ENCODE data around the gene LCN12. TPM values are rescaled to one million over a fixed set of nuclear protein-coding genes. Genes with fewer than 3 reads are reported as not detected.
"Not testable (repeated sequence)": the region's sequence is repeated elsewhere in the genome, so short reads cannot be mapped to it uniquely, and the experiment has no call there.

LCN12 gene
- total RNA-seq, 1 donor from 2014 or later = 2.1 TPM

- DNase-seq (no peak), ATAC-seq (ENCODE audit: poor library complexity) (no peak)
- intact Hi-C loops (cut with DNase I) = no loop called here
These were observed 42.8 kb downstream of the LCN12 start for GRCh38 chr9:136994888-136995230.

- no peak for DNase-seq
- no peak for ATAC-seq (ENCODE audit: poor library complexity)
- intact Hi-C loops (cut with DNase I) = no loop called here
These were observed 43.3 kb downstream of the LCN12 start for GRCh38 chr9:136995362-136995761.

- intact Hi-C loops (cut with DNase I) = no loop called here
- ATAC-seq (ENCODE audit: poor library complexity) = no peak
- DNase-seq = no peak
These were observed 43.8 kb downstream of the LCN12 start for GRCh38 chr9:136995772-136996311.

GRCh38 chr9:136996361-136997292, 44.6 kb downstream of the LCN12 start, which contains the start of gene CLIC3:
CLIC3 (minus strand) TSS chr9:136996568; CDS start chr9:136996543, 25 bp downstream.
- intact Hi-C loops (cut with DNase I) = no loop called here
- ATAC-seq (ENCODE audit: poor library complexity) (no peak), DNase-seq (no peak)

DNA sequence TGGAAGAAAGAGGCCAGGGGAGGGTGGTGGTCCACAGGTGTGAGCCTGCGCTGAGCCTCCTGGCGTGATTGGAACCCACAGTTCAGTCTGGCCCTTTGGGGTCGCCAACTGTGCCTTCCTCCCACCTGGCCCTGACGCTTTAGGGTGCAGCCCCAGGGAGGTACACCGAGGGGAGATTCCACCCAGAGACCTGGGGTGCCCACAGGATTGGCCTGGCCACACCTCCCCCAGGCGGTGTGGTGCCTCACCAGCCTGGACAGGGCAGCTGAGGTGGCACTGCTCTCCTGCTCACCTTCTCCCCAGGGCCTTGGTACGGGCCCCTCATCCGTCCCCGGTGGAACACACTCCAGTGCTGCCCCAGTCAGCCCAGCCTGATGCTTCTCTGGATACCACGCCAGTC, 45.3 kb downstream of the LCN12 start:
- intact Hi-C loops (cut with DNase I) = no loop called here

GRCh38 chr9:136997830-136998234, 45.8 kb downstream of the LCN12 start:
- intact Hi-C loops (cut with DNase I) = no loop called here
- ATAC-seq (ENCODE audit: poor library complexity) (no peak), DNase-seq (no peak)

More for the DNA sequence above, 45.3 kb downstream of the LCN12 start:
- ATAC-seq (ENCODE audit: poor library complexity) (no peak), DNase-seq (no peak)

DNA sequence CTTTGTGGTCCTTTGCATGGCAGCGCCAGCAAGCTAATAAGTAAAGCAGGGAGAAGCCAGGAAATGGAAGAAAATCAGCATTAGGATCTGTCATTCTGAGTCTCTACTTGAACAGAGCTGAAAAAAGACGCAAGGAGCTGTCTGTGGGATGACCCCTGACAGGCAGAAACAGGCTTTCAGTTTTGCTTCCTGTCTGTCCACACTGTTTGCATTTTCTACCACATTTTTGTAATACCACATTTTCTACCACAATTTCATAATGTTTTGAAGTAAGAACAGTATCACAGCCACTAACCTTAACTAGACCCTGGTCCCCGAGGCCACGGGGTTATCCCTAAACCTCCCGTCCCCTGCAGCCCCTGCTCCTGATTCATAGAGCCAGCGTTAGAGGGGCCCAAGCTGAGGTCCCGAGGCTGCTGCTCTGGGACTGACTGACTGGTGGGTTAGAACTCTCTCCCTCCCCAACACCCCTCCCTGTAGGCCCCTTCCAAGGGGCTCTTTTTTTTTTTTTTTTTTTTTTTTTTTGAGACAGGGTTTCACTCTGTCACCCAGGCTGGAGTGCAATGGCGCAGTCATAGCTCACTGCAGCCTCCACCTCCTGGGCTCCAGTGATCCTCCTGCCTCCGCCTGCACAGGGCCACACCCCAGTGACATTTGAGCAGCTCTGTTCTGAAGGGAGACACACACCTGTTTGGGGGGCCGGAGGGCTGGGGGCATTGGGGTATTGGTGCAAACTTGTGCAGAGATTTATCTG, 48.3 kb downstream of the LCN12 start:
- ATAC-seq (ENCODE audit: poor library complexity) (no peak), DNase-seq (no peak)
- intact Hi-C loops (cut with DNase I) = no loop called here

GRCh38 chr9:137001857-137002645, 50.0 kb downstream of the LCN12 start:
- DNase-seq (no peak), ATAC-seq (ENCODE audit: poor library complexity) (no peak)
- intact Hi-C loops (cut with DNase I) = no loop called here

- DNase-seq (no peak), ATAC-seq (ENCODE audit: poor library complexity) (no peak)
- intact Hi-C loops (cut with DNase I) = no loop called here
These were observed 50.6 kb downstream of the LCN12 start for GRCh38 chr9:137002646-137003041.

DNA sequence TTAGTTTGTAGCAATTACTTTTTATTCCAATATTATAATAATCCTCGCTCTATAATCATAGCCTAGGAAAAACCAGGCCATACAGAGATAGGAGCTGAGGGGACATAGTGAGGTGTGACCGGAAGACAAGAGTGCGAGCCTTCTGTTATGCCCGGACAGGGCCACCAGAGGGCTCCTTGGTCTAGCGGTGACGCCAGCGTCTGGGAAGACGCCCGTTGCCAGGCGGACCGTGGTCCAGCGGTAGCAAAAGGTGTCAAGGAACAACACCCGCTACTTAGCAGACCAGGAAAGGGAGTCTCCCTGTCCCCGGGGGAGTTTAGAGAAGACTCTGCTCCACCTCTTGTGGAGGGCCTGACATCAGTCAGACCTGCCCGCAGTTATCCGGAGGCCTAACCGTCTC, 52.2 kb downstream of the LCN12 start:
- intact Hi-C loops (cut with DNase I); ATAC-seq (ENCODE audit: poor library complexity): not testable (repeated sequence)

More for the DNA sequence above, 52.2 kb downstream of the LCN12 start:
- not testable (repeated sequence) for DNase-seq

Other genes starting within 250 kb of the LCN12 start
- 15.1 TPM for gene DIPK1B, start 239.7 kb upstream of the LCN12 start, total RNA-seq
- gene LCN10, start 209.3 kb upstream of the LCN12 start, total RNA-seq = 7.7 TPM
- gene LCN6, start 203.7 kb upstream of the LCN12 start, total RNA-seq = 13.0 TPM
- gene LCN8, start 194.0 kb upstream of the LCN12 start, total RNA-seq = not detected
- not detected for gene LCN15, start 187.8 kb upstream of the LCN12 start, total RNA-seq
- 70.9 TPM for gene TMEM141, start 160.9 kb upstream of the LCN12 start, total RNA-seq
- 1.5 TPM for gene CCDC183, start 155.9 kb upstream of the LCN12 start, total RNA-seq
- gene RABL6, start 144.3 kb upstream of the LCN12 start, total RNA-seq = 68.0 TPM
- gene AJM1, start 109.8 kb upstream of the LCN12 start, total RNA-seq = 7.3 TPM
- 345 TPM for gene PHPT1, start 102.9 kb upstream of the LCN12 start, total RNA-seq
- 13.2 TPM for gene MAMDC4, start 99.9 kb upstream of the LCN12 start, total RNA-seq
- 325 TPM for gene EDF1, start 86.0 kb upstream of the LCN12 start, total RNA-seq
- 9.1 TPM for gene TRAF2, start 65.8 kb upstream of the LCN12 start, total RNA-seq
- 142 TPM for gene FBXW5, start 7.5 kb upstream of the LCN12 start, total RNA-seq
- 1.1 TPM for gene C8G, start 7.0 kb upstream of the LCN12 start, total RNA-seq
- 6,152 TPM for gene PTGDS, start 25.2 kb downstream of the LCN12 start, total RNA-seq
- 9.7 TPM for gene LCNL1, start 30.7 kb downstream of the LCN12 start, total RNA-seq
- 19.4 TPM for gene PAXX, start 40.1 kb downstream of the LCN12 start, total RNA-seq
- gene CLIC3, start 44.3 kb downstream of the LCN12 start, total RNA-seq = 2.7 TPM
- gene ABCA2, start 76.0 kb downstream of the LCN12 start, total RNA-seq = 26.7 TPM
- not detected for gene FUT7, start 79.8 kb downstream of the LCN12 start, total RNA-seq
- gene NPDC1, start 93.9 kb downstream of the LCN12 start, total RNA-seq = 59.1 TPM
- 1.9 TPM for gene ENTPD2, start 101.8 kb downstream of the LCN12 start, total RNA-seq
- 0.22 TPM for gene SAPCD2, start 118.3 kb downstream of the LCN12 start, total RNA-seq
- 11.3 TPM for gene UAP1L1, start 125.2 kb downstream of the LCN12 start, total RNA-seq
- 20.3 TPM for gene MAN1B1, start 134.7 kb downstream of the LCN12 start, total RNA-seq
- gene DPP7, start 162.5 kb downstream of the LCN12 start, total RNA-seq = 153 TPM
- gene GRIN1, start 186.9 kb downstream of the LCN12 start, total RNA-seq = not detected
- gene LRRC26, start 217.8 kb downstream of the LCN12 start, total RNA-seq = not detected
- gene TMEM210, start 219.8 kb downstream of the LCN12 start, total RNA-seq = not detected
- gene ANAPC2, start 236.3 kb downstream of the LCN12 start, total RNA-seq = 33.9 TPM
- gene SSNA1, start 236.4 kb downstream of the LCN12 start, total RNA-seq = 73.7 TPM
- gene TPRN, start 248.5 kb downstream of the LCN12 start, total RNA-seq = 19.0 TPM

All from Right ventricle myocardium superior (tissue), 1 donor.